GM19463 (cell line): ENCODE results near the gene ITPKC.

Source experiments
- ATAC-seq: cut with Tn5 transposase; IDR thresholded peaks from one replicate; pipeline ENCODE4 v1.9.1; 2021; ENCODE audit warnings: mild to moderate bottlenecking, moderate library complexity; ENCODE audit not compliant: unreplicated experiment

Gene ITPKC

DNA sequence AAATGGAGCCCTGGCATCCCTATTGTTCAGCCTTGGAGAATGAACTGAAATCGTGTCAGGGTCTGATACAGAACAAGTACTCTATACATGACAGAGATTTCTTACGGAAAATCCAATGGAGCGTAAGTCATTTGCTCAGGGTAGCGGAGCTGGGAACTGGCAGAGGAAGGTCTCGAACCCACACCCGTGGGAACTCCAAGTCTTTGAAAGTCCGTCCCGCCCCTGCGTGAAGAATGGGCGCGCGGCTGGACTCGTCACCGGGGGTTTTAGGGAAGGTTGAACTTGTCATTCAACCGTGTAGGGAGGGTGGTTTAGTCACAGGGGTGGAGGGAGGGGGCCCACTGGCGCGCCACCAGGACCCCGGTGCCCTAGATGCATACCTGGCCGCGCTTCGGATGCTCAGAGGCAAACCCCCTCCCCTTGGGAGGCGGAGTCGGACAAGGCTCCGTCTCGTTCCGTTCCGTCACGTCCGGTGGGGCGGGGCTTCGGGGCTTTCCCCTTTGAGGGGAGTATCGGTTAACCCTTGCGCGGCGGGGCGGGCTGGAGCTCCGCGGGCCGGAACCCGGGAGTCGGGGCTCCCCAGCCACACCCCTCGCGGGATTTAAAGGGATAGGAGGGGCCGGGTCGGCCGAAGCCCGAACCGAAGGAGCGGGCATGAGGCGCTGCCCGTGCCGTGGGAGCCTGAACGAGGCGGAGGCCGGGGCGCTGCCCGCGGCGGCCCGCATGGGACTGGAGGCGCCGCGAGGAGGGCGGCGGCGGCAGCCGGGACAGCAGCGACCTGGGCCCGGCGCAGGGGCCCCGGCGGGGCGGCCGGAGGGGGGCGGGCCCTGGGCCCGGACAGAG, at the start of gene ITPKC, which contains the start of gene COQ8B:
TSS of gene ITPKC (plus strand) at position 631 of the 843 bp plus-strand sequence. CDS start at position 655, 24 bp downstream.
TSS of gene COQ8B (minus strand) at position 405 of the 843 bp plus-strand sequence. CDS start 2,254 bp downstream, outside the sequence.
- peak; percentile 66 for ATAC-seq

DNA sequence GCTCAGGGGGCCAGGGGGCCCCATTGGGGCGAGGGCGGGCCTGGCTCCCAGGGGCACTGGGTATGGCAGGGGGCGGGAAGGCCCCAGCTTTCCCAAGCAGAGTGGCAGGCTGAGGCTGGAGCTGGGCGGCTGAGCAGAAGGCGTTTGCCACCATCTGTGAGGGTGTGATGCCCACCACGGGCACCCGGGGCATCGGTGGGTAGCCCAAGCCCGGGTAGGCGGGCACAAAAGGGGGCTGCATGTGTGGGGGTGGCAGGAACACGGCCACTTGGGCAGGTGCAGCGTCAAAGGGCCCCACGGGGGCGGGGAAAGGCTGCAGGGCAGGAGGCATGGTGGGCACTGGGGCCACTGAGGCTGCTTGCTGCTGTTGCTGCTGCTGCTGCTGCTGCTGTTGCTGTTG, 49.3 kb upstream of the ITPKC start:
- no peak for ATAC-seq

DNA sequence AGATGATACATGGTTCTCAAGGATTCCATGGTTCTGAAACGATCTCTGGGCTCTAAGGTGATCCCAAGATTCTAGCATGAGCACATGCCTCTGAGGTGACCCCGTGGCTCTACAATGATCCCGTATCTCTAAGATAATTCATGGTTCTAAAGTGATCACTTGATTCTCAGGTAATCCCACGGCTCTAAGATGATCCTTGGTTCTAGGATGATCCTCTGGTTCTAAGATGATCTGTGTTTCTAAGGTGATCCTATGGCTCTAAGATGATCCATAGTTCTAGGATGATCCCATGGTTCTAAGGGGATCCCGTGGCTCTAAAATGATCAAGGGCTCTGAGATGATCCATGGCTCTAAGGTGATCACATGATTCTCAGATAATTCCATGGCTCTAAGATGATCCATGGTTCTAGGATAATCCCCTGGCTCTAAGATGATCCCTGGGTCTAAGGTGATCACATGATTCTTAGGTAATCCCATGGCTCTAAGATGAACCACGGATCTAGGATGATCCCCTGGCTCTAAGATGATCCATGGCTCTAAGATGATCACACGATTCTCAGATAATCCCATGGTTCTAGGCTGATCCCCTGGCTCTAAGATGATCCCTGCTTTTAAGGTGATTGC, 47.8 kb upstream of the ITPKC start:
- no peak for ATAC-seq

DNA sequence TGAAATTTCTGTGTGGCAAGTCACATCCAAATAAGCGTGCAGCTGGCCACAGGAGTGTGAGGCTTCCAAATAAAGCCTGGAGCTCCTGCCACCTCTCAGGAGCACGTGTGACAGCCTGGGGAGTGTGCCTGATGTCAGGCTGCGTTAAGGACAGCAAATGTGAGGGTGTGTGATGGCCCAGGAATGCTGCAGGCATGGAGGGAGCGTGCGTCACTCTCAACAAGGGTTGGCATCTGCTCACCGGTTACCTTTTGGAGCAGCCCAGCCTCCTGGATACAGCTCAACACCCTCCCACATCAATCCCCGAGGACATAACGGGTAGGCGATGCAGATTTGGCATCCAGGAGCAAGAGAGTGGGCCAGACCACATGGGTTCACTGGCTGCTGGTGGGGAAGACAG, 45.5 kb upstream of the ITPKC start:
- ATAC-seq, result no peak

DNA sequence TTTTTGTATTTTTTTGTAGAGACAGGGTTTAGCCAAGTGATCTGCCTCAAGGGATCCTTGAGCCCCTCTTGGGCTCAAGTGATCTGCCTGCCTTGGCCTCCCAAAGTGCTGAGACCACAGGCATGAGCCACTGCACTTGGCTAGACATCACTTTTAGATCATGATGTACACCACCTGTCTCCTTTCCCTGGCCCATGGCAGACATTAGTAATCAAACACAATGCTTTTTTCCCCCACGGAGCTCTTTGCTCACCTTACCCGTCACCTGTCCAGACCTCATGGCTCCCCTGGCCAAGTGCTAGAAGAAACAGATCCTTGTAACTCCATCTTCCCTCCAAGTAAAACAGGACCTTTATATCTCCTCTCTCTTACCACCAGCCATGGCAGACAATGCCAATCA, 44.9 kb upstream of the ITPKC start:
- no peak for ATAC-seq

DNA sequence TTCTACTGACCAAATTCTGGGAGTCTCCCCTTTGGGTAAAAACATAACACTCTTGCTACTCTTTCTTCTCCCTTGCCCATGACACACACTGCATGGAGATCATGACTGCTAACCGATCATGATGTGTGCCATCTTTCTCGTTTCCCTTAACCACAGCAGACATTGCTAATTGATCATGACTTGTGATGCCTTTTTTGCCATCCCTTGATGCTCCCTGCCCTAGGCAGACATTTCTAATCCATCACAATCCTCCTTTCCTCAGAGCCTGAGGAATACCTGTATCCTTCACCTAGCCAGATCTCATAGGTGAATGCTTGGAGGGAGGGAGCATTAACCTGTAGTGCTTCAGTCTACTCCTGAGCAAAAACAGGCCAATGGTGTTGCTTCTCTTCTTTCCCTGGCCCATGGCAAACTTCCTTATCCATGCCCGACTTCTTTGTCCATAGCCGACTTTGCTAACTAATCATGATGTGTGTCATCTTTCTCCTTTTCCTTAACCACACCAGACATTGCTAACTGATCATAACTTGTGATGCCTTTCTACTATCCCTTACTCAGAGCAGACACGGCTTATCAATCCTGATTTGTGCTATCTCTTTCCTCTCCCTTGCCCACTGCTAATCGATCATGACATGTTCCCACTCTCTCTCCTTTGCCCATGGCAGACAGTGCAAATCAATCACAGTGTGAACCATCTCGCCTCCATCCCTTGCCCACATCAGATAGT, 44.2 kb upstream of the ITPKC start:
- ATAC-seq, result no peak

DNA sequence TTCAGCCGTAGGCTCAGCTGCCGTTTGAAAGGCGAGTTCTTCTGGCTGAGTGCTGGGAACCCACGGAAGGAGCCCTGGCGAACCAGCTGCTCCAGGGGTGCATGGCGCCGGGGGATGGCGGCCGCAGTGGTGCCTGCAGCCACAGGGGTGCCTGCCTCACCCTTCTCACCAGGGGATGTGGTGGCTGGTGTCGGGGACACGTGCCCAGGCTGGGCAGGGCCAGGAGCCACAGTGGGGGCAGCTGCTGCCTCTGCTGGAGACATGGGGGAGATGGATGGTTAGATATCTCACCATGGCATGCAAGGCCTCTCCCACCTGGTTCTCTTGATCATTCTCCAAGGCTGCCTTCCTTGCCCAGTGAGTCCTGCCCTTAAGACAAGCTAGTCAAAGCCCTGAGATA, 43.5 kb upstream of the ITPKC start:
- no peak for ATAC-seq

DNA sequence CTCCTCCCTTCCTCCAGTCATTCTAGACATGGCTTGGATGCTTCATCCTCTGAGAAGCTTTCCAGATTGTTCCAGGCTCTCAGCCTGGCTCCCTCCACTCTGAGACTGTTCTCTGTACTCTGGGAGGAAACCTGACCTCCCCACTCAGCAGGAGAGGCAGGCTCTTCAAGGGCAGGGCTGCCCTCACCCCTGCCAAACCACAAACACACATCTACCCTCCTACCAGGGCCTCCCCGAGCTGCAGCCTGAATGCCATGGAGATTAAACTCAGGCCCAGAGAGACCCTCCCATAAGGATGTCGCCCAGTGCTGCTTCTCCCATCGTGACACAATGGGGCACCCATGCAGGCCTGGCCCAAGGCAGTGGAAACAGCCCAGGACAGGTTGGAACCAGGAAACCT, 42.6 kb upstream of the ITPKC start:
- ATAC-seq, result no peak

DNA sequence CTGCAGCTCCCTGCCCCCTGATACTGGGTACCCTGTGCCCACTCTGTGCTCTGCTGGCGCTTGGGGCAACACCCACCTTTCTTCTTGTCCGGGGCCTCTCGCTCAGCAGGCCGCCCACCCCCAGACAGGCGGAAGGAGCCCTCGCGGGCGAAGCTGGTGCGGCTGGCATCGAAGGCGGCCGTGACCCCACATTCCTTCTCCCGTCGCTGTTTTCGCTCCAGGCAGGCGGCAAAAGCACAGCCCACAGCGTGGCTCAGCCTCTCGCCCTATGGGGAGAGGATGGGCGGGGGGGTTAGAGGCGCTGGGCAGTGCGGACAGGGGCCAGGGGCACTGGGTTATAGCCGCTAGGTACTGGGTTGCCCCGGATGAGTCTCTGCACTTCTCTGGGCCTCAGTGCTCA, 39.8 kb upstream of the ITPKC start:
- no peak for ATAC-seq

DNA sequence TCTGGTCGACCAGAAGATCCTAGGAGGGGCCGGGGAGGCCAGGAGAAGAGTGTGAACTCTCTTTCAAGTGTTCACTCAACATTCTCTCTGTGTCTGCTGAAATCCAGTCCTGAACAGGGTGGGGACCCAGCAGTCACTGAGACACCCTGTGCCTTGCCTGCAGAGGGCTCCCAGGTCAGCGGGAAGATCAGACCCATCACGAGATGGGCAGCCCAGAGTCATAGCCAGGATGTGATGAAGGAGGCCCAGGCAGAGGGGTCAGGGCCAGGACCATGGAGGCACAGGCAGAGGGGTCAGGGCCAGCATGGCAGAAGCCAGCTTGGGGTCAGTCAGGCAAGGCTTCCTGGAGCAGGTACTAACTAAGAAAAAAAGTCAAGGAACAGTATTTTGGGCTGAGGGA, 35.9 kb upstream of the ITPKC start:
- no peak for ATAC-seq

DNA sequence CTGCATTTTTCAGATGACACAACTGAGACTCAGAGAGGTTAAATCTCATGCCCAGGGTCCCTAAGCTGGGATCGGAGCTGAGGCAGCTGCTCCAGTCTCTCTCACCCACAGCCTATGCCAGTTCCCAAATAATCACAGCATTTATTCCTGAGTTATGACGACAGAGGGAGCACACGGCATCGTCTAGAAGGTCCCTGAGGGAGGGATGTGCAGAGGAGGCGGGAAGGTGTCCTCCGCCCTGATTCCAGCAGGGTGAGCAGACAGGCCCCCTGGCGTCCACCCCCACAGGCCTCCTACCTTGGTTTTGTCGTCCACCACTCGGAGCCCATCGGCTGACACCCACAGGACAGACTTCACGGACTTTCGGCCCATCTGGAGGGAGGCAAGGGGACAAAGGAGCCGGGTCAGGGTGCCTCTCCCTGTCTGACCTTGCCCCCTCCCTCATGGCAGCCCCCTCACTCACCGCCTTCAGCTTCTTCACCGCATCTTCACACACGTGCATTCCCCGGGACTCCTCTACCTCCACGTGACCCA, 34.4 kb upstream of the ITPKC start:
- ATAC-seq, result no peak

DNA sequence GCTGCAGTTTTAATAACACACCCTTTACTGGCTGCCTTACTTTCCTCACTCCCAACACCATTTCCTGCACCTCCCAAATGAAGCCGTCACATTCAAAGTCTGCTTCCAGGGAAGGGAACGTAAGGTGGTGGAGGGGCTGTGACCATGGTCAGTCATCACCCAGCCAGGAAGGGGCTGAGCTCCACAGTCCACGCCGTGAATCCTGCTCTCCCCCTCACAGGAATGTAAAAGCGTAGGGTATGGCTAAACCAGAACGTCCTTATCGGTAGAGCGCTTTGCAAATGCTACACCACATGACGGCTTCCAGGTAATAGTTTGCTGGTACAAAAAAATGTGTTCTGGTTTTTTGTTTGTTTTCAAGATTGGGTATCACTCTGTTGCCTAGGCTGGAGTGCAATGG, 33.5 kb upstream of the ITPKC start:
- no peak for ATAC-seq

DNA sequence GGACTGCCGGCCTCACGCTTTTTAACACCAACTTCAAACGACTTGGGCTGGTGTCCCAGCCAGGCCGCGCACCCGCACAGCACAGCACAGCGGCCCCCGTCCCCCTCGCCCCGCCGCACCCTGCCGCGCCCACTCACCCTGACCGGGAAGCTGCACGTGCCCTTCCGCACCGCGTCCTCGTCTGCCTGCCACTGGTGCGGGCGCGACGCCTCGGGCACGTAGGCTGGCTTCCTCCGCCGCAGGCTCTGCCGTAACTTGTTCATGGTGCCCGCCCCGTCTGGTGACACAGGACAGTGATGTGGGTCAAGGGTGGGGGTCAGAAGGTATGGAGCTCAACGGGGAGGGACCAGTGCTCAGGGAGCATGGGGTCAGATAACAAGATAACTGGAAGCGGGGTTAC, 32.6 kb upstream of the ITPKC start:
- no peak for ATAC-seq

DNA sequence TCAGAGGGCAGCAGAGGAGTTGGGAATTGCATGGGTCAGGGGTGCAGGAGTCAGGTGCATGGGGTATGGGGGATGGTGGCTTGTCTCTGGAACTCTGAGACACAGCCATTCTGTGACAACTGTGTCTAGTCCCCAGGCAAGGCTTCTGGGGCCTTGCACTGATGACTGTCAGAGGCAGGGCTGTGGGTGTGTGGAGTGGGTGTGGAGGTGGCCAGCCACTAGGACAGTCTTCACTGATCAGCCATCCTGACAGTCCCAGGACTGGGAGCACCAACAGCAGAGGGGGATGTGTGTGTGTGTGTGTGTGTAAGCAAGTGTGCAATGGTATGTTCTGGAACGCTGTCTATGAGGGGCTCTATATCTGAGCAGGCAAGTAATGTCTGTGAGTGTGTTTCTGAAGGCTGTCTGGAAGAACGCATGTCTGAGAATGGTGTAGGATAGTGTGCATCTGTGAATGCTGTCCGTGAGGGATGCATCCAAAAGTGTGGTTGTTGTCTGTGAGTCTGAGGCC, 31.8 kb upstream of the ITPKC start:
- no peak for ATAC-seq

DNA sequence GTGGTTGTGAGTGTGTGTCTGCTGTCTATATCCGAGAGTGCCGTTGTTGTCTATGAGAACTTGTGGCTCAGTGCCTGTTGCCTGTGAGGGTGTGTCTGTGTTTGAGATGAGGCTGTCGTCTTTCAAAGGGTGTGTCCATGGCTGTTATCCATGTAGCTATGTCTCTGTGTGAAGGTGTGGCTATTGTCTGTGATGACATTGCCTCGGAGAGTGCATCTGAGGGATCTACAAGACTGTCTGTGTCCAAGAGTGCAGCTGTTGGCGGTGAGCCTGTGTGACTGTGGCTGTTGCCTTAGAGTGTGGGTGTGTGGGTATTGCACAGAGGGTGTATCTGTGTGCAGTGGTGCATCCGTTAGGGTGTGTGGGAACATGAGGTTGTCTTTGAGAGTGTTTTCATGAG, 31.3 kb upstream of the ITPKC start:
- no peak for ATAC-seq

DNA sequence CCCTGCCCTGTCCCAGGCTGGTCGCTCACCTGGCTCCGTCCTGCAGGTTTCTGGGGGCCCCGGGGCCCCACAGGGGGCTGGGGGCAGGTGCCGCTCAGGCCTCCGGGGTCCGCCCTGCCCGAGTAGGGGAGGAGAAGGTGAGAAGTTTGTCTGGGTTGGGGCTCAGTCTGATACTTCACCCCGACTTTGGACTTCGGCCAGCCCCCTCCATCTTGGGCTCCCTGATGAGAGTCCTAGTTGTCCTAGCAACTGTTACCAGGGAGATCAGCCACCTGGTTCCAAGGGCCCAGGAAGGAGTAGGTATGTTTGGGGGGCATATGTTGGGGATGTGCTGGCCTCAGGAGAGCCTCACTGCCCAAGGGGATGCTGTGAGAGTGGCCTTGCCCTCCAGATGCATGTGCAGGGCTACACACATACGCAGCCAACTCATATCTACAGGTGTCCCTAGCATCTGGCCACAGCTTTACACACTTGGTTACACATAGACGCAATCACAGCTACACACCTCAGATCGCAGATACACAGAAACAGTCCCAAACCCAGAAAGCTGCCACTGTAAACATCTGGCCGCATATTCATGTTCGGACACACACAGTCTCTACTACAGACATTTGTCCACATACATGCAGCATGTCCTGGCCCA, 29.9 kb upstream of the ITPKC start:
- ATAC-seq, result no peak

DNA sequence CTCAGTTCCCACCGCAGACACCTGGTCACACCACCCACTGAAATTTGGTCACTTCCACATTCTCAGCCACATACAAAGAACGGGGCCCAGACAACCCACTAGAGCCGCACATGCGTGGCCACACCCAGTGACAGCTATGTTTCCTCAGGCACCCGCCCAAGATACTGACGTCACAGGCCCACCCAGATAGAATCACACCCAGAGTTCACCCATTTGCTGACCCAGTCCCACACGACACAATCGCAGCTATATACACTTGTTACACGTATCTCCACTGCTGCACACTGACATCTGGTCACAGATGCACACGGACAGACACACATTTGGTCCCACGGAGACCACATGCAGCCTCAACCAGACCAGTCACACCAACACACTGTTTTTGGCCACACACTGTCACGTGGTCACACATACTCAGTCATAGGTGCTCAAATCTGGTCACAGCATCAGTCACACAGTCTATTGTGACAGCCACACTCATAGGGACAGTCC, 29.3 kb upstream of the ITPKC start:
- no peak for ATAC-seq

DNA sequence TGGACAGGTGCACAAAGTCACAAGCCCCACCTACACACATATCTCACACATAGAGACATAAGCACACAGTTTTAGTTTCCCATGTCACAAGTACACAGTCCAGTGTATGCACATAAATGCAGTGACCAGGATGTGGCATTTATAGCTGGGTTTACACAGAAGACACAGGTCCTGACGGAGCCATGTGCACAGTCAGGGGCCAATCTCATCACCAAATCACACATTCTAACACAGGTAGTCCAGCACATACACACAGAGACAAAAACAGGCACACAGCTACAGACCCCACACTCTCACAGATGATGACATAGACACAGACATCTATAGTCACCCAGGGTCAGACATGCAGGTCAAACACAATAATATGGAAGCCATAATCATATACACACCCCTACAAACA, 28.6 kb upstream of the ITPKC start:
- no peak for ATAC-seq

DNA sequence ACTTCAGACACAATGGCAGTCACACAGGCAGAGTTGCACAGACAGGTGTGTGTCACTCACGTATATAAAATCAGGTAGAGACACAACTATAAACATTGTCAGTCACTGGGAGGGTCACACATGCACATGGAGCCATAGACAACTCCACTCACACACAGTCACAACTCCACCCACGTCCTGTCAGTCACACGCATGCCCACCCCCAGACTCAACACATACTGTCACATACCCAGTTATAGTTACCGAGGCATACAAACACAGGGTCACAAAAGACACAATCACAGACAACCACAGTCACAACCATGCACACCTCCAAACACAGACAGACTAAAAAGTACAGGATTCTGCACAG, 27.9 kb upstream of the ITPKC start:
- no peak for ATAC-seq

DNA sequence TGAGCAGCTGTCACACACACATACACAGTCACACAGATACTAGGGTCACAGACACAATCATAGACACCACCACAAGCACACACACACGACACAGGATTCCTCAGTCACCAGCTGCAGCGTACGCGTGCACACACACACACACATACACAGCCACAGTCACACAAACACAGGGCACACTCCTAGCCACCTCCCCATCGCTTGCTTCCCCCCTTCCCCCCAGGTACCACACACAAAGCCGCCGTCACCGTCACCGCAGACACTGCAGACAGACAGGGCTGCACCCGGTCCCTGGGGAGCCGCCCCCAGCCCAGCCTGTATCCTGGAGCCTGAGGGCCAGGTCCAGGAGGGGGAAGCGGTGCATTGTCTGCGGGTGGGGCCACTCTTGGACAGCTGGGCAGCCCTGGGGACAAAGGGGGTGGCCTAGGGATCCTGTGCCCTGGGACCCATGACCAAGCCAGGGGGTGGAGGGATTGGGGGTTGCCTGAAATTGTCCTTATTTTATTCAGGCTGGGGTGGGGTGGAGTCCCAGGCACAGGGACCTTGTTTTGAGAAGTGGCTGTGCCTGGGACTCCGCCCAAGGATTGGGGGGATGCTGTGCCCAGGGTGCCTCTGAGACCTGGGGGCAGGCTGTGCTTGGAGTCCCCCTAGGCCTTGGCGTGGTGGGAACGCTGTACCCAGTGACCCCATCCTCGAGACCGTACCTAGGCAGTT, 27.4 kb upstream of the ITPKC start:
- ATAC-seq, result no peak
